ENCODE data around the gene KCNMB4.

Gene KCNMB4

DNA sequence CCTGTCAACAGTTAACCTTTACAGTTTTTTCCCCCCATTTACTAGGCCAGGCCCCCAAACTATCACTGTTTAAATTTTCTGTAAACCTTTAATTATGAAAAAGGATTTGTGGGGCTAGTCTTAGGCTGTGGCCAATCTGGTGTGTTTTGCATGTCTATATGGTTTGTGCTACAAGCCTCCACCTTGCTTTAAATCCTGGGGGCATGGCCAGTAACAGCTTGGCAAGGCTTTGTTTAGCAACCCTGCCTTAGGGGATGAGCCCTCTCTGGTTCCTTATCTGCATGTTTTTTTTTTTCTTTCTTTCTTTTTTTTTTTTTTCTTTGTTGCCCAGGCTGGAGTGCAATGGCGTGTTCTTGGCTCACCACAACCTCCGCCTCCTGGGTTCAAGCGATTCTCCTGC, 102.7 kb downstream of the KCNMB4 start:
- Histone ChIP-seq H3K4me3 (ENCODE audit: low read length, poor library complexity, severe bottlenecking) (no peak overlapping the region), H3K36me3 (ENCODE audit: insufficient read depth, low read length) (no peaks in the 10 kb centered on the region), H3K9me3 (ENCODE audit: insufficient read depth, low read depth, low read length) (peaks cover 7% of the 10 kb centered on the region; the same call in 1 of the 2 replicates), H2AFZ (ENCODE audit: low read length) (no peak overlapping the region), H3K79me2 (ENCODE audit: insufficient read depth, low read length) (no peaks in the 10 kb centered on the region), H3K9ac (ENCODE audit: low read depth, low read length, poor library complexity, severe bottlenecking) (no peak overlapping the region), H3F3A (ENCODE audit: low read depth) (no peaks in the 10 kb centered on the region), H3K4me2 (ENCODE audit: low read depth, low read length, poor library complexity, severe bottlenecking) (no peak overlapping the region), H3K9me2 (replicated peaks; ENCODE audit: low read depth, low read length) (no peaks in the 10 kb centered on the region), H3K4me1 (ENCODE audit: insufficient read depth, low read length, poor library complexity, severe bottlenecking) (no peaks in the 10 kb centered on the region), H3K27me3 (ENCODE audit: insufficient read depth, low read length, poor library complexity, severe bottlenecking) (no peaks in the 10 kb centered on the region), H4K20me1 (ENCODE audit: insufficient read depth, low read length, poor library complexity, severe bottlenecking) (no peaks in the 10 kb centered on the region)
- TF ChIP-seq EZH2phosphoT487 (IDR thresholded peaks at IDR 0.05; ENCODE audit: borderline replicate concordance), result no peak
- TF ChIP-seq, protein P1, sequence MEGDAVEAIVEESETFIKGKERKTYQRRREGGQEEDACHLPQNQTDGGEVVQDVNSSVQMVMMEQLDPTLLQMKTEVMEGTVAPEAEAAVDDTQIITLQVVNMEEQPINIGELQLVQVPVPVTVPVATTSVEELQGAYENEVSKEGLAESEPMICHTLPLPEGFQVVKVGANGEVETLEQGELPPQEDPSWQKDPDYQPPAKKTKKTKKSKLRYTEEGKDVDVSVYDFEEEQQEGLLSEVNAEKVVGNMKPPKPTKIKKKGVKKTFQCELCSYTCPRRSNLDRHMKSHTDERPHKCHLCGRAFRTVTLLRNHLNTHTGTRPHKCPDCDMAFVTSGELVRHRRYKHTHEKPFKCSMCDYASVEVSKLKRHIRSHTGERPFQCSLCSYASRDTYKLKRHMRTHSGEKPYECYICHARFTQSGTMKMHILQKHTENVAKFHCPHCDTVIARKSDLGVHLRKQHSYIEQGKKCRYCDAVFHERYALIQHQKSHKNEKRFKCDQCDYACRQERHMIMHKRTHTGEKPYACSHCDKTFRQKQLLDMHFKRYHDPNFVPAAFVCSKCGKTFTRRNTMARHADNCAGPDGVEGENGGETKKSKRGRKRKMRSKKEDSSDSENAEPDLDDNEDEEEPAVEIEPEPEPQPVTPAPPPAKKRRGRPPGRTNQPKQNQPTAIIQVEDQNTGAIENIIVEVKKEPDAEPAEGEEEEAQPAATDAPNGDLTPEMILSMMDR (conservative IDR thresholded peaks at IDR 0.05; ENCODE audit: low read length), result no peak

DNA sequence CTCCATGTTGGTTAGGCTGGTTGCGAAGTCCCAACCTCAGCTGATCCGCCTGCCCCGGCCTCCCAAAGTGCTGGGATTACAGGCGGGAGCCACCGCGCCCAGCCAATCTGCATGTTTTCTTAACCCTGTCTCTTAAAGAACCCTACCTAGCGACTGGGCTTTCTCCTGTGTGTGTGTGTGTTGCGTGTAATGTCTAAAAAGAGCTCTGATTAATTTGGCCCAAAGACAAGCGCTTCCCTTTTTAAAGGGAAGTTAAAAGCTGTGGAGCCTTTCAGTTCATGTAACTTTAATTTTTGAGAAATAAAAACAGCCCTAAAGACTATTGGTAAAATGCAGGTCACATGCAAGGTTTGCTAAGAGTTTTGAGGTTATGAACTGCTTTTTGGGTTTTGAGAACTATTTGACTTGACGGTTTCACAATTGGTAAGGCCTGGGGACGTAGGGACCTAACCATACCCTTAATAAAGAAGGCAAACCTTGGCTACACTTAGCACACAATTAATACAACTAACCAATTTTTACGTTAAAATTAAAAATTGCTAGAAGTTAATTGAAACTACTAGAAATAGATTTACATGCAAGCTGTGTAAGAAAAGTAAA, 103.2 kb downstream of the KCNMB4 start:
- H3K79me2 ChIP-seq (ENCODE audit: insufficient read depth, low read length), result no peaks in the 10 kb centered on the region
- H3K36me3 ChIP-seq (ENCODE audit: insufficient read depth, low read length), result no peaks in the 10 kb centered on the region
- no peaks in the 10 kb centered on the region for H4K20me1 ChIP-seq (ENCODE audit: insufficient read depth, low read length, poor library complexity, severe bottlenecking)
- TF ChIP-seq, protein P1 (conservative IDR thresholded peaks at IDR 0.05; ENCODE audit: low read length), result no peak
- no peak for TF ChIP-seq EZH2phosphoT487 (IDR thresholded peaks at IDR 0.05; ENCODE audit: borderline replicate concordance)
- no peak overlapping the region for H3K4me2 ChIP-seq (ENCODE audit: low read depth, low read length, poor library complexity, severe bottlenecking)
- no peak overlapping the region for H2AFZ ChIP-seq (ENCODE audit: low read length)
- H3K4me3 ChIP-seq (ENCODE audit: low read length, poor library complexity, severe bottlenecking), result no peak overlapping the region
- H3K9ac ChIP-seq (ENCODE audit: low read depth, low read length, poor library complexity, severe bottlenecking), result no peak overlapping the region
- H3F3A ChIP-seq (ENCODE audit: low read depth), result no peaks in the 10 kb centered on the region
- no peaks in the 10 kb centered on the region for H3K9me2 ChIP-seq (replicated peaks; ENCODE audit: low read depth, low read length)
- no peaks in the 10 kb centered on the region for H3K27me3 ChIP-seq (ENCODE audit: insufficient read depth, low read length, poor library complexity, severe bottlenecking)
- no peaks in the 10 kb centered on the region for H3K4me1 ChIP-seq (ENCODE audit: insufficient read depth, low read length, poor library complexity, severe bottlenecking)
- peaks cover 2% of the 10 kb centered on the region; the same call in 1 of the 2 replicates for H3K9me3 ChIP-seq (ENCODE audit: insufficient read depth, low read depth, low read length)

DNA sequence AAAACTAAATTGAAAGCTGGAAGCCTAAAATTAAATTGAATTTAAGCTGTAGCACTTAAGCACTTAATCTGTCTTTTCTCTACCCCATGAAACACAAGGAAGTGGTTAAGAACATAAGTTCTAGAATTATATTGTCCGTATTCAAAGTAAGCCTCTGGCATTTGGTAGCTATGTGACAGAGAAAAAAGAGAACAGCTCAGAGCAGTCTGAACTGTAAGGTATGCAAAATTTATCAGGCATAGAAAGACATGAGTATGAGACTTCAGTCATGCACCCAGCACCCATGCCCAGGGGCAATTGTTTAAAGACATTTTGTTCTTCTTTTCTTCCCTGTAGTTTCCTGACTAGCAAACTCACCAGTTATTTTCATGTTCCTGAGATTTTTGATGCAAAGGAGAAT, 116.7 kb downstream of the KCNMB4 start:
- no peaks in the 10 kb centered on the region for H3K79me2 ChIP-seq (ENCODE audit: insufficient read depth, low read length)
- no peaks in the 10 kb centered on the region for H3K9me3 ChIP-seq (ENCODE audit: insufficient read depth, low read depth, low read length)
- no peak for TF ChIP-seq EZH2phosphoT487 (IDR thresholded peaks at IDR 0.05; ENCODE audit: borderline replicate concordance)
- TF ChIP-seq, protein P1 (conservative IDR thresholded peaks at IDR 0.05; ENCODE audit: low read length), result no peak
- no peak overlapping the region for H2AFZ ChIP-seq (ENCODE audit: low read length)
- H3K4me2 ChIP-seq (ENCODE audit: low read depth, low read length, poor library complexity, severe bottlenecking), result no peak overlapping the region
- no peaks in the 10 kb centered on the region for H3K9me2 ChIP-seq (replicated peaks; ENCODE audit: low read depth, low read length)
- H3K36me3 ChIP-seq (ENCODE audit: insufficient read depth, low read length), result no peaks in the 10 kb centered on the region
- H3K4me1 ChIP-seq (ENCODE audit: insufficient read depth, low read length, poor library complexity, severe bottlenecking), result no peaks in the 10 kb centered on the region
- no peaks in the 10 kb centered on the region for H3F3A ChIP-seq (ENCODE audit: low read depth)
- H3K4me3 ChIP-seq (ENCODE audit: low read length, poor library complexity, severe bottlenecking), result no peak overlapping the region
- H4K20me1 ChIP-seq (ENCODE audit: insufficient read depth, low read length, poor library complexity, severe bottlenecking), result no peaks in the 10 kb centered on the region
- H3K27me3 ChIP-seq (ENCODE audit: insufficient read depth, low read length, poor library complexity, severe bottlenecking), result no peaks in the 10 kb centered on the region
- no peak overlapping the region for H3K9ac ChIP-seq (ENCODE audit: low read depth, low read length, poor library complexity, severe bottlenecking)

Measured in Loucy (cell line).